DMS 273 (cell line): Measurements from ENCODE around the gene MED10.

Experiments
- DNase-seq: peaks from one replicate; lab custom pipeline; 2025; ENCODE audit not compliant: unreplicated experiment; lab: John Stamatoyannopoulos, UW

The MED10 gene

DNA sequence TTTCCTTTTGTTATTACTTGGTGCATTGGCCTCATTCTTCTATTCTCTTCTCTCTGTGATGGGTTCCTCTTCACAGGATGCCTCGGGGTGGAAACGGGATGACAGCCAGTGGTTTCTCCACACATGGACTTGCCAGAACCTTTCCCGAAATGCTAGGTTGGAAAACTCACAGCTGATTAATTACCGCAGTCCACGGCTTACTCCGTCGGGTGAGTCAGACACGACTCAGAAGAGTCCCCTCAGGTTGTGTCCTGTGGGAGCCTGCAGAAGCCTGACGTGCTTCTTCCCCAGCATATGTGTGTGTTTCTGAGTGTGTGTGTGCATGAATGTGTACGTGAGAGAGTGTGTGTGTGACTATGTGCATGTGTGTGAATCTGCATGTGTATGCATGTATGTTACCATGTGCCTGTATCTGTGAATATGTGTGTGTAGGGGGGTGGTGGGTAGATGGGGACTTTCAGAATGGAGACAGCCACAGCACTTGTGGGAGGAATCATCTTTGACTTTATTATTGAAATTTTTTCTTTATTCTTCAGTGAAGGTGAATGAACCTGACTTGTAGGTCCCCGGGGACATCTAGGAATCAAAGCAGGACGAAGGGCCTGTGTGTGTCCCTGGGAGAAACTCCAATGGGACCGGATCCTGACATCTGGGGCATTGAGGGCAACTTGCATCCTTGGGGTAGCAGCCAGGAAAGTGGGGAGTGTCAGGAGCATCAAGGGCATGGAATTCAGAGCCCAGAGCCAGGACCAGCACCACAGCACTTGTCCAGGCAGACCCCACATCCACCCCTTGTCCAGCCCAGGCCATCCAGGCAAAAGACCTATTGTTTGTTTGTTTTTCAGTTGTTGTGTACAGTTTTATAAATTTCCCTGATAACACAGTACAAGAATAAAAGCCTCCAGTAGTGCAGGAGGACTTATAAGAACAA is 21.9 kb upstream of the MED10 start:
- DNase-seq, result no peak

- DNase-seq, result no peak
These were observed 20.4 kb upstream of the MED10 start for GRCh38 chr5:6398570-6399230.

- DNase-seq, result no peak
These were observed 19.4 kb upstream of the MED10 start for GRCh38 chr5:6397536-6398269.

GRCh38 chr5:6396836-6397535 is 18.6 kb upstream of the MED10 start:
- no peak for DNase-seq

DNA sequence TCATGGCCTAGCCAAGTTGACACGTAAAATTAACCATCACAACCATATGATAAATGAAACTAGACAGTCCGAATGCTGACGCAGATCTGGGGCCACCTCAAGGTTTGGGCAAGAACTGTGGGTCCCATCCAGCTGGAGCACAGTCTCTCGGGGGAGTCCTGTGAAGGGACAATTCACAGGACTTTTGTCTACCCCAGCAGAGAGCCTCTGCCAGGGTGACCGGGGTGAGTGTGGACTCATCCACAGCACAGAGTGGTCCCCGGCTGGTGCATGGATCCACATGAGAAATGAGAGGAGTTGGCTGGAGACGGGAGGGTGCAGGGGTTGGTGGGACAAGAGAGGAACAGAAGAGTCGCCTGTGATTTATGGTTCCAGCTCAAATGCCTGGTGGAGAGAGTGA is 17.7 kb upstream of the MED10 start:
- no peak for DNase-seq

DNA sequence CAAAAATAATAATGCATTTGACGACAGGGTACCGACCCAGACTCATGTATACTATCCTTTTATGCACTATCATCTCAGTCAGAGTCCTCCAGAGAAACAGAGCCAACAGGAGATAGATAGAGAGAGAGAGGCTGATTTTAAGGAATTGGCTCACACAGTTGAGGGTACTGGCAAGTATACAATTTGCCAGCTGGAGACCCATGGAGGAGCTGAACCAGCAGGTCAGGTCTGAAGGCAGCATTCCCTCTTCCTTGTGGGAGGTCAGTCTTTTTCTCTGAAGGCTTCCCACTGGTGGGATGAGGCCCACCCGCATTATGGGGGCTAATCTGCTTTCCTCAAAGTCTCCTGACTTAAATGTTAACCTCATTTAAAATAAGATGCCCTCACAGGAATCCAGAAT is 17.3 kb upstream of the MED10 start:
- DNase-seq, result no peak

GRCh38 chr5:6395102-6395445 is 16.7 kb upstream of the MED10 start:
- no peak for DNase-seq

- no peak for DNase-seq
These were observed 16.2 kb upstream of the MED10 start for GRCh38 chr5:6394429-6395101.

- no peak for DNase-seq
These were observed 15.3 kb upstream of the MED10 start for GRCh38 chr5:6393596-6394194.

GRCh38 chr5:6392561-6392960 is 14.2 kb upstream of the MED10 start:
- no peak for DNase-seq

- no peak for DNase-seq
These were observed 12.8 kb upstream of the MED10 start for GRCh38 chr5:6391151-6391550.

GRCh38 chr5:6389946-6390530 is 11.7 kb upstream of the MED10 start:
- DNase-seq, result no peak

GRCh38 chr5:6389397-6389796 is 11.1 kb upstream of the MED10 start:
- DNase-seq, result no peak

- DNase-seq, result no peak
These were observed 9.6 kb upstream of the MED10 start for GRCh38 chr5:6387970-6388369.

DNA sequence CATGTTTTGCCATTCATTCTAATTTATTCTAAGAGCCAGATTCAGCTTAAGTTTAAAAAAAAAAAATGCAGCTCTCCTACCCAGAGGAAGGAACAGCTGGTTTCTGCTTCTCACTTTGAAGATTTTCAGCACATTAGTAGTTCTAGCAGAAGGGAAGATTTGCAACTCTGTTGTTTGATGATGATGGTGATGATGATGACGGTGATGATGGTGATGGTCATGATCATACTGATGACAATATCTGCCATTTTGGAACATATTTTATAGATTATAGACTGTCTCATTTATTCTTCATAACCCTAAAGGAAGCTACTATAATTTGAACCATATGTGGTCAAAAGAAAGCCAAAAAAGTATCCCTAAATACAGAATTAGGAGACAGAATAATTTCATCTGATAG is 7.9 kb upstream of the MED10 start:
- no peak for DNase-seq

GRCh38 chr5:6384856-6385255 is 6.5 kb upstream of the MED10 start:
- no peak for DNase-seq

DNA sequence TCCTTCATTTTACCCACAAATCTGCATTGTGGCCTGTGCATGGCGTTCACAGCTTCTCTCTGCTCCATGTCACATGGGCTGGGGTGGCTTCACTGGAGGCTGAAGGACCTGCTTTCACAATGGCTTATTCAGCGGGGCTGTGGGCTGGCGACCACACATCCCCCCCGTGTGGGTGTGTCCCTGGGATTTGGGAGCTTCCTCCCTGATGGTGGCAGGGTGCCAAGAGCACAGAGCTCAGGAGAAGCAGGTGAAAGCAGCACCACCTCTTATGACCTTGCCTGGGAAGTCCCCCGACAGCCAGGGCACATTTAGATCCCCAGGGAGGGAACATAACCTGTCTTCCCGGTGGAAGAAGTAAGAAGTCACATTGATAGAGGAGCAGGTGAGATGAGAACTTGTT is 5.0 kb upstream of the MED10 start:
- no peak for DNase-seq

GRCh38 chr5:6379246-6379645 is 899 bp upstream of the MED10 start:
- DNase-seq, result no peak

- DNase-seq, result no peak
These were observed 388 bp upstream of the MED10 start for GRCh38 chr5:6378766-6379103.

DNA sequence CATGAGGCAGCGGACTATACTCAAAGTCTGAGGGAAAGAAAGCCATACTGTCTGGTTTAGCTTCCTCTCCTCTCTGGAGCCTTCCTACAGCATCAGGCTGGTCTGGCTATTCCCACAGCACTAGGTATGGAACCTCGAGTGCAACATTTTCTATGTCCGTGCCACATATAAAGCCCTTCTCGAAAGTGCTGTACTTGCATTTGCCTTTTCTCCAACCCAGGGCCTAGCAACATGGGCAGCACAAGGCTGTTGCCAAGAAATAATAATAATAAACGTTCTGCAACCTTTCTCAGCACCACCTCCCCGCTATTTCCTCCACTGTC is 804 bp downstream of the MED10 start:
- DNase-seq, result no peak
